Progenitor cell of endocrine pancreas (in vitro differentiated cells): ENCODE data around the gene ROR1. TPM values are rescaled to one million over a fixed set of nuclear protein-coding genes. Genes with fewer than 3 reads are reported as not detected.

ENCODE experiments used
- DNase-seq: peaks from one replicate; pipeline ENCODE4 v3.0.0; 2021; ENCODE audit warnings: low spot score; ENCODE audit not compliant: unreplicated experiment
- H3K27ac Mint-ChIP-seq: 2 replicates; pipeline ENCODE4 v1.8.0; 2021; ENCODE audit warnings: mild to moderate bottlenecking, moderate library complexity, mixed read lengths
- H3K27me3 Mint-ChIP-seq: 2 replicates; pipeline ENCODE4 v1.8.0; 2021; ENCODE audit warnings: mixed read lengths
- H3K36me3 Mint-ChIP-seq: 2 replicates; pipeline ENCODE4 v1.8.0; 2022; ENCODE audit warnings: mixed read lengths; ENCODE audit not compliant: insufficient read depth
- H3K4me1 Mint-ChIP-seq: 2 replicates; pipeline ENCODE4 v1.8.0; 2021; ENCODE audit warnings: low read depth, mixed read lengths
- H3K4me3 Mint-ChIP-seq: 2 replicates; pipeline ENCODE4 v1.8.0; 2021; ENCODE audit warnings: low read depth, mild to moderate bottlenecking, moderate library complexity, mixed read lengths
- H3K9me3 Mint-ChIP-seq: 2 replicates; pipeline ENCODE4 v1.8.0; 2021; ENCODE audit warnings: low read depth, mixed read lengths
- CTCF ChIP-seq: fragments of 200-600 bp; sonication (generic); IDR thresholded peaks from one replicate; pipeline ENCODE4 v1.5.0; 2021; ENCODE audit warnings: antibody characterized with exemption, mild to moderate bottlenecking; ENCODE audit not compliant: unreplicated experiment
- total RNA-seq: library from RNA; stranded (reverse); gene quantifications from 2 replicates; pipeline ENCODE4 v1.2.1, GENCODE V29; 2021

The ROR1 gene
- total RNA-seq, 1 donor from 2014 or later = 63.8 TPM

GRCh38 chr1:63973005-63973419, 199.2 kb downstream of the ROR1 start:
- Mint-ChIP-seq H3K27ac (no peak overlapping the region), H3K9me3 (peaks cover 4% of the 10 kb centered on the region), H3K4me1 (peaks cover 10% of the 10 kb centered on the region), H3K36me3 (peaks cover 9% of the 10 kb centered on the region), H3K27me3 (no peaks in the 10 kb centered on the region), H3K4me3 (no peak overlapping the region)
- no peak for TF ChIP-seq CTCF
- no peak for DNase-seq

- no peaks in the 10 kb centered on the region for H3K9me3 Mint-ChIP-seq
- H3K36me3 Mint-ChIP-seq = peaks cover 3% of the 10 kb centered on the region
- peaks cover 5% of the 10 kb centered on the region for H3K4me1 Mint-ChIP-seq
- H3K27ac Mint-ChIP-seq = no peak overlapping the region
- no peak overlapping the region for H3K4me3 Mint-ChIP-seq
- H3K27me3 Mint-ChIP-seq = no peaks in the 10 kb centered on the region
- no peak for TF ChIP-seq CTCF
- no peak for DNase-seq
Measured at GRCh38 chr1:63974966-63975365, 201.1 kb downstream of the ROR1 start.

GRCh38 chr1:63975481-63975880, 201.7 kb downstream of the ROR1 start:
- DNase-seq = no peak
- Mint-ChIP-seq H3K27me3 (no peaks in the 10 kb centered on the region), H3K9me3 (no peaks in the 10 kb centered on the region), H3K36me3 (no peaks in the 10 kb centered on the region), H3K4me3 (no peak overlapping the region), H3K27ac (no peak overlapping the region), H3K4me1 (peaks cover 4% of the 10 kb centered on the region)
- no peak for TF ChIP-seq CTCF

- no peak overlapping the region for H3K27ac Mint-ChIP-seq
- H3K9me3 Mint-ChIP-seq = no peaks in the 10 kb centered on the region
- H3K36me3 Mint-ChIP-seq = no peaks in the 10 kb centered on the region
Measured at GRCh38 chr1:63976006-63976405, 202.2 kb downstream of the ROR1 start.

GRCh38 chr1:63977466-63977865, 203.6 kb downstream of the ROR1 start:
- no peaks in the 10 kb centered on the region for H3K9me3 Mint-ChIP-seq

More at GRCh38 chr1:63976006-63976405, 202.2 kb downstream of the ROR1 start:
- DNase-seq = no peak
- Mint-ChIP-seq H3K4me3 (no peak overlapping the region), H3K4me1 (peaks cover 8% of the 10 kb centered on the region), H3K27me3 (no peaks in the 10 kb centered on the region)
- no peak for TF ChIP-seq CTCF

More at GRCh38 chr1:63977466-63977865, 203.6 kb downstream of the ROR1 start:
- no peak for TF ChIP-seq CTCF
- DNase-seq = no peak
- H3K27ac Mint-ChIP-seq = no peak overlapping the region
- H3K36me3 Mint-ChIP-seq = no peaks in the 10 kb centered on the region
- no peaks in the 10 kb centered on the region for H3K27me3 Mint-ChIP-seq
- no peak overlapping the region for H3K4me3 Mint-ChIP-seq
- peaks cover 12% of the 10 kb centered on the region for H3K4me1 Mint-ChIP-seq
